A673 (cell line): ENCODE measurements around the gene ITPR1. TPM values are rescaled to one million over a fixed set of nuclear protein-coding genes. Genes with fewer than 3 reads are reported as not detected.

Experiments used
- BruUV-seq: library from RNA; stranded (reverse); fragments of 400-500 nt; replicated peaks from 2 replicates; lab custom pipeline; 2021; lab: Mats Ljungman, UMichigan
- CTCF ChIA-PET: fragments of 300-600 bp; sonication (Branson Sonifier 250); formaldehyde crosslinking; loops from one replicate; lab custom pipeline; 2022; ENCODE audit warnings: antibody characterized with exemption; lab: Charles Lee
- POLR2A ChIA-PET: fragments of 300-600 bp; sonication (Branson Sonifier 250); formaldehyde crosslinking; loops from one replicate; lab custom pipeline; 2022; ENCODE audit warnings: antibody characterized with exemption; ENCODE audit not compliant: low non-redundant PET; lab: Charles Lee
- DNase-seq: peaks from one replicate; pipeline ENCODE4 v3.0.0-alpha.2; 2015; ENCODE audit warnings: low spot score
- H3K27ac ChIP-seq: fragments of 200-600 bp; sonication (generic); 2 replicates; pipeline ENCODE4 v1.5.1; 2016; ENCODE audit warnings: mixed run types, low read depth, mild to moderate bottlenecking, mixed read lengths, antibody characterized with exemption, low read length; ENCODE audit not compliant: poor library complexity, severe bottlenecking
- H3K27me3 ChIP-seq: fragments of 200-600 bp; sonication (generic); replicated peaks from 2 replicates; pipeline ENCODE4 v1.6.1; 2017; ENCODE audit warnings: mixed run types, low read depth, mild to moderate bottlenecking, mixed read lengths, antibody characterized with exemption, low read length; ENCODE audit not compliant: insufficient read depth, poor library complexity
- H3K36me3 ChIP-seq: fragments of 200-600 bp; sonication (generic); 2 replicates; pipeline ENCODE4 v1.6.1; 2016; ENCODE audit warnings: mixed run types, mild to moderate bottlenecking, mixed read lengths, antibody characterized with exemption, low read length; ENCODE audit not compliant: insufficient read depth, poor library complexity, severe bottlenecking
- H3K4me1 ChIP-seq: fragments of 200-600 bp; sonication (generic); 2 replicates; pipeline ENCODE4 v1.6.1; 2017; ENCODE audit warnings: mixed run types, mild to moderate bottlenecking, mixed read lengths, antibody characterized with exemption, low read length; ENCODE audit not compliant: insufficient read depth, poor library complexity, severe bottlenecking
- H3K4me3 ChIP-seq: fragments of 200-600 bp; sonication (generic); 2 replicates; pipeline ENCODE4 v1.5.1; 2016; ENCODE audit warnings: low read depth, mixed run types, mild to moderate bottlenecking, mixed read lengths, low read length; ENCODE audit not compliant: poor library complexity, severe bottlenecking
- H3K9me3 ChIP-seq: fragments of 200-600 bp; sonication (generic); 2 replicates; pipeline ENCODE4 v1.6.1; 2016; ENCODE audit warnings: mixed run types, low read depth, mild to moderate bottlenecking, mixed read lengths, antibody characterized with exemption, low read length; ENCODE audit not compliant: poor library complexity, severe bottlenecking
- EZH2 ChIP-seq: fragments of 200-600 bp; sonication (generic); IDR thresholded peaks from 2 replicates; pipeline ENCODE4 v1.6.1; 2017; ENCODE audit warnings: borderline replicate concordance, low read depth, mild to moderate bottlenecking, mixed read lengths, antibody characterized with exemption, low read length; ENCODE audit not compliant: poor library complexity, severe bottlenecking
- intact Hi-C: fragments of 100-400 bp; cut with micrococcal nuclease; formaldehyde crosslinking; loops from one replicate; pipeline ENCODE4 v1.10.0; 2022; ENCODE audit not compliant: unreplicated experiment
- total RNA-seq: library from RNA; stranded (reverse); gene quantifications from 2 replicates; pipeline ENCODE4 v1.2.3, GENCODE V29; 2021
- TF ChIP-seq, protein P1 (sequence below): fragments of 300-800, 200-600 bp; sonication (generic); conservative IDR thresholded peaks from 2 replicates; pipeline ENCODE4 v1.5.1; 2017; ENCODE audit warnings: low read depth, mild to moderate bottlenecking, antibody characterized with exemption, low read length, moderate library complexity, mixed read lengths

The ITPR1 gene
- total RNA-seq, 1 experiment from 2014 or later, result 8.6 TPM

GRCh38 chr3:4856986-4857385 lies 363.8 kb downstream of the ITPR1 start:
- intact Hi-C loops, result no loop called here
- POLR2A ChIA-PET, result no interaction called here
- BruUV-seq, result no TSS peak

DNA sequence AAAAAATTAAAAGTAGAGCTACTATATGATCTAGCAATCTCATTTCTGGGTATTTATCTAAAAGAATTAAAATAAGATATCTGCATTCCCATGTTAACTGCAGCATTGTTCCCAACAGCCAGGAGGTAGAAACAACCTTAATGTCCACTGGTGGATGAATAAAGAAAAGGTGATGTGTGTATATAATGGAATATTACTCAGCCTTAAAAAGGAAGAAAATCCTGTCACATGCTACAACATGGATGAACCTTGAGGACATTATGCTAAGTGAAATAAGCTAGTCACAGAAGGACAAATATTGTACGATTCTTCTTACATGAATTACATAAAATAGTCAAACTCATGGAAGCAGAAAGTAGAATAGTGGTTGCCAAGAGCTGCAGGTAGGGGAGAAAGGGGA lies 366.6 kb downstream of the ITPR1 start:
- no peaks in the 10 kb centered on the region for H3K4me1 ChIP-seq
- CTCF ChIA-PET, result no interaction called here
- intact Hi-C loops, result no loop called here
- no peaks in the 10 kb centered on the region for H3K36me3 ChIP-seq
- no TSS peak for BruUV-seq
- no peaks in the 10 kb centered on the region for H3K27me3 ChIP-seq
- no peaks in the 10 kb centered on the region for H3K9me3 ChIP-seq
- no peak for DNase-seq
- TF ChIP-seq, protein P1, sequence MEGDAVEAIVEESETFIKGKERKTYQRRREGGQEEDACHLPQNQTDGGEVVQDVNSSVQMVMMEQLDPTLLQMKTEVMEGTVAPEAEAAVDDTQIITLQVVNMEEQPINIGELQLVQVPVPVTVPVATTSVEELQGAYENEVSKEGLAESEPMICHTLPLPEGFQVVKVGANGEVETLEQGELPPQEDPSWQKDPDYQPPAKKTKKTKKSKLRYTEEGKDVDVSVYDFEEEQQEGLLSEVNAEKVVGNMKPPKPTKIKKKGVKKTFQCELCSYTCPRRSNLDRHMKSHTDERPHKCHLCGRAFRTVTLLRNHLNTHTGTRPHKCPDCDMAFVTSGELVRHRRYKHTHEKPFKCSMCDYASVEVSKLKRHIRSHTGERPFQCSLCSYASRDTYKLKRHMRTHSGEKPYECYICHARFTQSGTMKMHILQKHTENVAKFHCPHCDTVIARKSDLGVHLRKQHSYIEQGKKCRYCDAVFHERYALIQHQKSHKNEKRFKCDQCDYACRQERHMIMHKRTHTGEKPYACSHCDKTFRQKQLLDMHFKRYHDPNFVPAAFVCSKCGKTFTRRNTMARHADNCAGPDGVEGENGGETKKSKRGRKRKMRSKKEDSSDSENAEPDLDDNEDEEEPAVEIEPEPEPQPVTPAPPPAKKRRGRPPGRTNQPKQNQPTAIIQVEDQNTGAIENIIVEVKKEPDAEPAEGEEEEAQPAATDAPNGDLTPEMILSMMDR, result no peak
- no peak for TF ChIP-seq EZH2
- POLR2A ChIA-PET, result no interaction called here
- H3K27ac ChIP-seq, result no peak overlapping the region
- no peak overlapping the region for H3K4me3 ChIP-seq

More at GRCh38 chr3:4856986-4857385, 363.8 kb downstream of the ITPR1 start:
- no peaks in the 10 kb centered on the region for H3K9me3 ChIP-seq
- no peaks in the 10 kb centered on the region for H3K36me3 ChIP-seq
- no peak for DNase-seq
- H3K4me3 ChIP-seq, result no peak overlapping the region
- no peak overlapping the region for H3K27ac ChIP-seq
- TF ChIP-seq EZH2, result no peak
- TF ChIP-seq, protein P1, result no peak
- CTCF ChIA-PET, result no interaction called here
- H3K4me1 ChIP-seq, result no peaks in the 10 kb centered on the region
- H3K27me3 ChIP-seq, result no peaks in the 10 kb centered on the region

DNA sequence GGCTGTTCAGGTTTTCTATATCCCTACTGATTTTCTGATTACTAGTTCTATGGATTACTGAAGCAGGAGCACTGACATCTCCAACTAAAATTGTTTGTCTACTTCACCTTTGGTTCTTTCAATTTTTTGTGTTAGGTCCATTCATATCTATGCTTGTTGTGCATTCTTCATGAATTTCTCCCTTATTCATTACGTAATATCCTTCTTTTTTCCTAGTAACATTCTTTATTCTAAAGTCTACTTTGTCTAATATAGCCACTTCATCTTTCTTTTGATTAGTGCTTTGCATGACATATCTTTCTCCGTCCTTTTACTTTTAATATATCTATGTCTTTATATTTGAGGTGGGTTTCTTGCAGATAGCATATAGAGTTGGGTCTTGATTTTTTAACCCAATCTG lies 369.8 kb downstream of the ITPR1 start:
- no peaks in the 10 kb centered on the region for H3K36me3 ChIP-seq
- intact Hi-C loops, result no loop called here
- peaks cover 10% of the 10 kb centered on the region for H3K4me1 ChIP-seq
- no peak for TF ChIP-seq EZH2
- TF ChIP-seq, protein P1, result no peak
- no peaks in the 10 kb centered on the region for H3K27me3 ChIP-seq
- no peak overlapping the region for H3K4me3 ChIP-seq
- H3K9me3 ChIP-seq, result no peaks in the 10 kb centered on the region
- CTCF ChIA-PET, result no interaction called here
- no peak overlapping the region for H3K27ac ChIP-seq
- BruUV-seq, result no TSS peak
- no peak for DNase-seq
- POLR2A ChIA-PET, result no interaction called here
